GM12878 (cell line): ENCODE measurements around the gene ABCF3. TPM values are rescaled to one million over a fixed set of nuclear protein-coding genes. Genes with fewer than 3 reads are reported as not detected.

Experiments used
- ATAC-seq: fragments of 200-7000 bp; cut with Tn5 transposase; 3 replicates; pipeline ENCODE4 v1.9.1; 2020; ENCODE audit warnings: mild to moderate bottlenecking, moderate library complexity
- BruUV-seq: library from RNA; stranded (reverse); fragments of 400-500 nt; replicated peaks from 2 replicates; lab custom pipeline; 2021; lab: Mats Ljungman, UMichigan
- CTCF ChIA-PET: fragments of 300-600 bp; sonication (Branson Sonifier 250); formaldehyde crosslinking; extraction: SDS; loops from one replicate; lab custom pipeline; 2021; ENCODE audit warnings: inconsistent platforms; lab: Yijun Ruan, JAX
- POLR2A ChIA-PET: fragments of 350-600 bp; formaldehyde crosslinking; extraction: SDS; loops from one replicate; lab custom pipeline; 2021; ENCODE audit warnings: inconsistent platforms; lab: Charles Lee
- RAD21 ChIA-PET: fragments of 300-600 bp; sonication (Branson Sonifier 250); formaldehyde crosslinking; loops from one replicate; lab custom pipeline; 2023; ENCODE audit warnings: antibody characterized with exemption; ENCODE audit not compliant: unreplicated experiment; lab: Charles Lee
- SMC1A ChIA-PET: fragments of 300-600 bp; sonication (Branson Sonifier 250); formaldehyde crosslinking; loops from one replicate; lab custom pipeline; 2023; ENCODE audit not compliant: unreplicated experiment, uncharacterized antibody; lab: Charles Lee
- DNase-seq: peaks from one replicate; pipeline ENCODE4 v3.0.0-alpha.2; 2011; ENCODE audit warnings: low read depth, low spot score
- FAIRE-seq: peaks from 3 replicates; lab custom pipeline; 2011; peaks lifted over from hg19 to GRCh38; lab: Jason Lieb, UNC
- H2AFZ ChIP-seq: 2 replicates; pipeline ENCODE4 v1.6.0; 2011; ENCODE audit warnings: low read depth, low read length, control low read depth; ENCODE audit not compliant: control insufficient read depth
- H3K27ac ChIP-seq: 2 replicates; pipeline ENCODE4 v1.5.1; 2011; ENCODE audit warnings: control low read depth; ENCODE audit not compliant: control insufficient read depth, insufficient read depth
- H3K27me3 ChIP-seq, 2 experiments: replicated peaks in 1 of 2; 2 replicates each; pipeline versions ENCODE4 v1.6.0 to v1.6.1; 2011; ENCODE audit warnings: low read length in 1 of 2; ENCODE audit not compliant: control insufficient read depth in 2 of 2, insufficient read depth in 2 of 2
- H3K36me3 ChIP-seq, 2 experiments: 2 replicates each; pipeline ENCODE4 v1.5.1; 2011; ENCODE audit warnings: low read length in 1 of 2; ENCODE audit not compliant: control insufficient read depth in 2 of 2, insufficient read depth in 2 of 2
- H3K4me1 ChIP-seq: 2 replicates; pipeline ENCODE4 v1.6.1; 2011; ENCODE audit warnings: mild to moderate bottlenecking, low read length, moderate library complexity, mixed read lengths; ENCODE audit not compliant: control insufficient read depth, insufficient read depth
- H3K4me2 ChIP-seq: 2 replicates; pipeline ENCODE4 v1.6.0; 2011; ENCODE audit warnings: control low read depth; ENCODE audit not compliant: control insufficient read depth, insufficient read depth
- H3K4me3 ChIP-seq: fragments of 200-600 bp; sonication (generic); 2 replicates; pipeline ENCODE4 v1.5.1; 2016
- H3K79me2 ChIP-seq: 2 replicates; pipeline ENCODE4 v1.6.0; 2011; ENCODE audit warnings: low read length; ENCODE audit not compliant: control insufficient read depth, insufficient read depth
- H3K9ac ChIP-seq: 2 replicates; pipeline ENCODE4 v1.8.0; 2011; ENCODE audit warnings: low read length, control low read depth, mixed read lengths; ENCODE audit not compliant: control insufficient read depth, insufficient read depth
- H3K9me3 ChIP-seq: replicated peaks from 3 replicates; pipeline ENCODE4 v1.5.1; 2011; ENCODE audit warnings: mild to moderate bottlenecking, low read length; ENCODE audit not compliant: control insufficient read depth, insufficient read depth
- H4K20me1 ChIP-seq: 2 replicates; pipeline ENCODE4 v1.6.0; 2011; ENCODE audit not compliant: control insufficient read depth, insufficient read depth
- ASH2L ChIP-seq: fragments of 300-600, 200-600 bp; sonication (generic); IDR thresholded peaks from 2 replicates; pipeline ENCODE4 v1.6.1; 2017; ENCODE audit warnings: low read depth, mild to moderate bottlenecking, borderline replicate concordance
- IKZF1 ChIP-seq: fragments of 450-650 bp; conservative IDR thresholded peaks from 2 replicates; pipeline ENCODE4 v1.6.1; 2017; ENCODE audit warnings: antibody characterized with exemption, mild to moderate bottlenecking
- IRF3 ChIP-seq: fragments of 450-650 bp; IDR thresholded peaks from 2 replicates; pipeline ENCODE4 v1.6.1; 2014; ENCODE audit warnings: mild to moderate bottlenecking
- KAT2A ChIP-seq: conservative IDR thresholded peaks from 2 replicates; pipeline ENCODE4 v1.6.1; 2011; ENCODE audit warnings: low read depth, low read length; ENCODE audit not compliant: control insufficient read depth
- MLLT1 ChIP-seq: fragments of 450-650 bp; IDR thresholded peaks from 2 replicates; pipeline ENCODE4 v1.6.1; 2016; ENCODE audit warnings: mild to moderate bottlenecking
- NFXL1 ChIP-seq: fragments of 450-650 bp; IDR thresholded peaks from 2 replicates; pipeline ENCODE4 v1.6.1; 2017; ENCODE audit warnings: antibody characterized with exemption, mild to moderate bottlenecking, borderline replicate concordance
- RAD21 ChIP-seq: IDR thresholded peaks from 2 replicates; pipeline ENCODE4 v1.6.1; 2011; ENCODE audit warnings: mild to moderate bottlenecking, low read depth, low read length, moderate library complexity; ENCODE audit not compliant: insufficient read depth
- SMC3 ChIP-seq: IDR thresholded peaks from 2 replicates; pipeline ENCODE4 v1.6.1; 2011; ENCODE audit warnings: low read length, improper control_type of control experiment, borderline replicate concordance
- TCF3 ChIP-seq: IDR thresholded peaks from 2 replicates; pipeline ENCODE4 v1.6.1; 2012; ENCODE audit warnings: low read depth, mild to moderate bottlenecking, low read length, borderline replicate concordance; ENCODE audit not compliant: insufficient read depth
- TCF7 ChIP-seq: IDR thresholded peaks from 2 replicates; pipeline ENCODE4 v1.6.1; 2014; ENCODE audit warnings: antibody characterized with exemption, borderline replicate concordance
- ZZZ3 ChIP-seq: IDR thresholded peaks from 2 replicates; pipeline ENCODE4 v1.6.1; 2011; ENCODE audit warnings: low read depth; ENCODE audit not compliant: control insufficient read depth, insufficient read length
- WGBS: methylation state at CpG from one replicate; pipeline ENCODE4 v1.1.6; 2016; ENCODE audit warnings: low lambda C conversion rate; ENCODE audit not compliant: insufficient replicate concordance, insufficient coverage; ENCODE audit errors: missing lambda C conversion rate; 5-methylcytosine and 5-hydroxymethylcytosine counted together
- in situ Hi-C: fragments of 300-500 bp; cut with MboI; formaldehyde crosslinking; loops from 9 replicates; pipeline ENCODE4 v1.14.3; 2018; ENCODE audit warnings: mixed read lengths
- intact Hi-C: fragments of 100-400 bp; cut with micrococcal nuclease; formaldehyde crosslinking; loops from one replicate; pipeline ENCODE4 v1.14.2; 2022; ENCODE audit not compliant: unreplicated experiment
- polyA plus RNA-seq, 11 experiments: library from polyadenylated mRNA; depleted of rRNA in 4 of 11; unstranded in 6 of 11; stranded (reverse) in 5 of 11; fragments of >200 nt; fragmentation: Nextera tagmentation in 4 of 11; fragmentation: Illumina TruSeq in 1 of 11; extraction: Ambion mirVana in 4 of 11; extraction: Trizol in 1 of 11; gene quantifications; 1 replicate in 1 of 11; 2 replicates in 10 of 11; pipeline versions ENCODE4 v1.2.1 to v1.2.3, GENCODE V29; 2011 to 2016; ENCODE audit warnings: inconsistent platforms in 2 of 11, missing spikeins in 2 of 11, low read depth in 1 of 11
- total RNA-seq, 4 experiments: library from RNA; depleted of rRNA in 3 of 4; stranded (reverse); fragments of >200 nt in 3 of 4; fragmentation: Illumina TruSeq in 1 of 4; extraction: Trizol in 1 of 4; gene quantifications; 2 replicates each; pipeline versions ENCODE4 v1.2.1 to v1.2.3, GENCODE V29; 2013 to 2021
- TF ChIP-seq, protein P1 (sequence below): IDR thresholded peaks from 2 replicates; pipeline ENCODE4 v1.6.1; 2012; ENCODE audit warnings: mild to moderate bottlenecking, low read depth, low read length
- TF ChIP-seq, protein P2 (sequence below): fragments of 450-650 bp; IDR thresholded peaks from 2 replicates; pipeline ENCODE4 v1.6.1; 2018; ENCODE audit warnings: borderline replicate concordance, mild to moderate bottlenecking; ENCODE audit not compliant: partially characterized antibody
- TF ChIP-seq, protein P3 (sequence below): IDR thresholded peaks from 2 replicates; pipeline ENCODE4 v1.6.1; 2011; ENCODE audit warnings: borderline replicate concordance, low read depth, mild to moderate bottlenecking, moderate library complexity, mixed read lengths, low read length; ENCODE audit not compliant: insufficient read depth; ENCODE audit errors: extremely low read length

Gene ABCF3
- total and polyA plus RNA-seq, 10 of the 15 experiments (the other 5 are each of a cell fraction or from before 2014, with no cell fraction given) = 6.1 to 71.3 (median 46.9) TPM

- Histone ChIP-seq H3K36me3 (peaks cover 11 to 15% of the 10 kb centered on the region in 2 experiments; a peak in 3 of 4 replicates), H3K27ac (no peak overlapping the region), H3K9ac (no peak overlapping the region), H3K9me3 (no peaks in the 10 kb centered on the region), H3K4me1 (no peaks in the 10 kb centered on the region), H3K79me2 (no peaks in the 10 kb centered on the region), H4K20me1 (no peaks in the 10 kb centered on the region), H3K27me3 (no peaks in the 10 kb centered on the region), H3K4me3 (no peak overlapping the region), H2AFZ (no peak overlapping the region), H3K4me2 (no peak overlapping the region)
- ChIA-PET RAD21 (no interaction called here), SMC1A (no interaction called here), POLR2A (no interaction called here), CTCF (interaction anchor here (3.5 kb wide), 1 partner anchor 12 kb away, joined by 23 read pairs; no protein-coding TSS in a partner anchor)
- intact Hi-C loops = no loop called here
- FAIRE-seq (no peak), DNase-seq (no peak), ATAC-seq (no peak)
- in situ Hi-C loops = no loop called here
- 76% methylated on average over 8 of the region's 8 CpGs for WGBS
- BruUV-seq = no TSS peak
- TF ChIP-seq TCF7 = no peak
- no peak for TF ChIP-seq NFXL1
- TF ChIP-seq, protein P1, sequence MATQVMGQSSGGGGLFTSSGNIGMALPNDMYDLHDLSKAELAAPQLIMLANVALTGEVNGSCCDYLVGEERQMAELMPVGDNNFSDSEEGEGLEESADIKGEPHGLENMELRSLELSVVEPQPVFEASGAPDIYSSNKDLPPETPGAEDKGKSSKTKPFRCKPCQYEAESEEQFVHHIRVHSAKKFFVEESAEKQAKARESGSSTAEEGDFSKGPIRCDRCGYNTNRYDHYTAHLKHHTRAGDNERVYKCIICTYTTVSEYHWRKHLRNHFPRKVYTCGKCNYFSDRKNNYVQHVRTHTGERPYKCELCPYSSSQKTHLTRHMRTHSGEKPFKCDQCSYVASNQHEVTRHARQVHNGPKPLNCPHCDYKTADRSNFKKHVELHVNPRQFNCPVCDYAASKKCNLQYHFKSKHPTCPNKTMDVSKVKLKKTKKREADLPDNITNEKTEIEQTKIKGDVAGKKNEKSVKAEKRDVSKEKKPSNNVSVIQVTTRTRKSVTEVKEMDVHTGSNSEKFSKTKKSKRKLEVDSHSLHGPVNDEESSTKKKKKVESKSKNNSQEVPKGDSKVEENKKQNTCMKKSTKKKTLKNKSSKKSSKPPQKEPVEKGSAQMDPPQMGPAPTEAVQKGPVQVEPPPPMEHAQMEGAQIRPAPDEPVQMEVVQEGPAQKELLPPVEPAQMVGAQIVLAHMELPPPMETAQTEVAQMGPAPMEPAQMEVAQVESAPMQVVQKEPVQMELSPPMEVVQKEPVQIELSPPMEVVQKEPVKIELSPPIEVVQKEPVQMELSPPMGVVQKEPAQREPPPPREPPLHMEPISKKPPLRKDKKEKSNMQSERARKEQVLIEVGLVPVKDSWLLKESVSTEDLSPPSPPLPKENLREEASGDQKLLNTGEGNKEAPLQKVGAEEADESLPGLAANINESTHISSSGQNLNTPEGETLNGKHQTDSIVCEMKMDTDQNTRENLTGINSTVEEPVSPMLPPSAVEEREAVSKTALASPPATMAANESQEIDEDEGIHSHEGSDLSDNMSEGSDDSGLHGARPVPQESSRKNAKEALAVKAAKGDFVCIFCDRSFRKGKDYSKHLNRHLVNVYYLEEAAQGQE = no peak
- no peak for TF ChIP-seq MLLT1
- no peak for TF ChIP-seq ASH2L
- TF ChIP-seq, protein P2, sequence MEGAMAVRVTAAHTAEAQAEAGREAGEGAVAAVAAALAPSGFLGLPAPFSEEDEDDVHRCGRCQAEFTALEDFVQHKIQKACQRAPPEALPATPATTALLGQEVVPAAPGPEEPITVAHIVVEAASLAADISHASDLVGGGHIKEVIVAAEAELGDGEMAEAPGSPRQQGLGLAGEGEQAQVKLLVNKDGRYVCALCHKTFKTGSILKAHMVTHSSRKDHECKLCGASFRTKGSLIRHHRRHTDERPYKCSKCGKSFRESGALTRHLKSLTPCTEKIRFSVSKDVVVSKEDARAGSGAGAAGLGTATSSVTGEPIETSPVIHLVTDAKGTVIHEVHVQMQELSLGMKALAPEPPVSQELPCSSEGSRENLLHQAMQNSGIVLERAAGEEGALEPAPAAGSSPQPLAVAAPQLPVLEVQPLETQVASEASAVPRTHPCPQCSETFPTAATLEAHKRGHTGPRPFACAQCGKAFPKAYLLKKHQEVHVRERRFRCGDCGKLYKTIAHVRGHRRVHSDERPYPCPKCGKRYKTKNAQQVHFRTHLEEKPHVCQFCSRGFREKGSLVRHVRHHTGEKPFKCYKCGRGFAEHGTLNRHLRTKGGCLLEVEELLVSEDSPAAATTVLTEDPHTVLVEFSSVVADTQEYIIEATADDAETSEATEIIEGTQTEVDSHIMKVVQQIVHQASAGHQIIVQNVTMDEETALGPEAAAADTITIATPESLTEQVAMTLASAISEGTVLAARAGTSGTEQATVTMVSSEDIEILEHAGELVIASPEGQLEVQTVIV = no peak
- no peak for TF ChIP-seq ZZZ3
- TF ChIP-seq SMC3 = no peak
- no peak for TF ChIP-seq KAT2A
- no peak for TF ChIP-seq IRF3
- TF ChIP-seq RAD21 = no peak
- TF ChIP-seq, protein P3, sequence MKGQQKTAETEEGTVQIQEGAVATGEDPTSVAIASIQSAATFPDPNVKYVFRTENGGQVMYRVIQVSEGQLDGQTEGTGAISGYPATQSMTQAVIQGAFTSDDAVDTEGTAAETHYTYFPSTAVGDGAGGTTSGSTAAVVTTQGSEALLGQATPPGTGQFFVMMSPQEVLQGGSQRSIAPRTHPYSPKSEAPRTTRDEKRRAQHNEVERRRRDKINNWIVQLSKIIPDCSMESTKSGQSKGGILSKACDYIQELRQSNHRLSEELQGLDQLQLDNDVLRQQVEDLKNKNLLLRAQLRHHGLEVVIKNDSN = no peak
- no peak for TF ChIP-seq IKZF1
- no peak for TF ChIP-seq TCF3
Observed at GRCh38 chr3:184239221-184239620, 53.2 kb downstream of the ABCF3 start.
